GM18867 (cell line): ENCODE measurements around the gene KCNN3.

ENCODE experiments used
- ATAC-seq: cut with Tn5 transposase; IDR thresholded peaks from one replicate; pipeline ENCODE4 v1.9.1; 2021; ENCODE audit warnings: mild to moderate bottlenecking, moderate library complexity; ENCODE audit not compliant: unreplicated experiment

Gene KCNN3

DNA sequence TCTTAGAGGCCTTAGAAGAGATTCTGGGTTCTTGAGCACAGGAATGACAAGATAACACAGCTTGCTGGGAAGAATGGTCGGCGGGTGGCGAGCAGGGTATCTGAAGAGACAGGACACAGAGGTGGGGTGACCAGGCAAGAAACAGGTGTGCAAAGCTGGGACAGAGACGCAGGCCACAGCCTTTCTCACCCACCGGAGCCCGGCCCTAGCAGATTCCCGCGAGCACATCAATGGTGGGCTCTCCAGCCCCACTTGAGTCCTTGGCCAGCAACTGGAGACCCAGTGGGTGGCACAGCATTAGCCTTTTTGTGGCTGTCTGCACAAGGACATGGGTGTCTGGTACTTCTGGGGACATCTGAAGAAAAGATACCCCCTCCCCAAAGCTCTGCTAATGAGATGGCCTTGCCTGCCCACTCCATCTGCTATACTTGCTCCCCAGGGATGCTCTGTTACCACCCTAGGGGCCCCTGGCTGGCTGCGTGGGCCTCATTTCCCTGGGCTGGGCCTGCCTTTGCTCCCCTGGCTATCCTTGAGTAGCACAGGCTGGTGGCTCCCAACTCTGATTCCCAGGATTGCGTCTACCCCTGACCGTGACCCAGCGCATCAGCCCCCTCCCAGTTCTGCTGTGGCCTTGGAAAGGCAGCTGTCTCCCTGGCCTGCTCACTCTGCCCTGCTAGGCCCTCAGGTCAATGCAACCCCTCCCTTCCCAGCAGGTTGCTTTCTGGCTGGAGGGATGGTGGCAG lies 134.8 kb downstream of the KCNN3 start:
- no peak for ATAC-seq

DNA sequence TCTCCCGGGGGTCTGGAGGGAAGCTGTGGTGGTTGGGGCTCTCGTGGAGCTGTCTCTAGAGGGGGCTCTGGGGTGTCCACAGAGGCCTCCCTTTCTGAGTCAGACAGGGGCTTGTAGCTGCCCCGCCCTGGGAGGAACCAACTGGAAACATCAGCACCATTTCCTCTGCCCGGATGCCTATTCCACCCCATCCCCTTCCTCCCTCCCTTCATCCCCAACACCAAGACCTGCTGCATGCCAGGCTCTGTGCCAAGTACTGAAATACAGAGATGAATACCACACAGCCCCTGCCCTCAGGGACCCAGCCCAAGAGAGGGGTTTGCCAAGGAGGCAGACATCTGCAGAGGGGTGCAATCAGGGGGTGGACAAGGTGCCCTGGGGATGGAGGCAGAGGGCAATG lies 136.5 kb downstream of the KCNN3 start:
- ATAC-seq = no peak

- ATAC-seq = no peak
These were observed 139.0 kb downstream of the KCNN3 start for GRCh38 chr1:154730986-154731489.

GRCh38 chr1:154730259-154730658 lies 139.8 kb downstream of the KCNN3 start:
- no peak for ATAC-seq

DNA sequence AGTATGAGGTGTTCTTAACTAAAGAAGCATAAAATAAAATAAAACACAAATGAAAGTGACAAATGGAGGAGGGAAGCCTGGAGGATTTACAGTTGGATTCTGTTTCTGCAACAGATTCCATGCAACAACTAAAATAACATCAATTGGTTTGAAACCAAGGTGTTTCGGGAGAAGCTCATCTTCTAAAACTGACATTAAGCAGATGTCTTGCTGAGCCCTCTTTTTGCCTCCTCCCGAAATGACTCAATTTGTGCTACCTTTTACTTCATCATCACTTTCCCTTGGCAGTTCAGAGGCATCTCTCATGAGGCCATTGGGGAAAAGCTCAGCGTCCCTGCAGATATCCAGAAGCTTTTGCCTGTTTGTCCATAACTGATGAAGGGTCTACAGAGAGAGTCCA lies 140.5 kb downstream of the KCNN3 start:
- no peak for ATAC-seq

DNA sequence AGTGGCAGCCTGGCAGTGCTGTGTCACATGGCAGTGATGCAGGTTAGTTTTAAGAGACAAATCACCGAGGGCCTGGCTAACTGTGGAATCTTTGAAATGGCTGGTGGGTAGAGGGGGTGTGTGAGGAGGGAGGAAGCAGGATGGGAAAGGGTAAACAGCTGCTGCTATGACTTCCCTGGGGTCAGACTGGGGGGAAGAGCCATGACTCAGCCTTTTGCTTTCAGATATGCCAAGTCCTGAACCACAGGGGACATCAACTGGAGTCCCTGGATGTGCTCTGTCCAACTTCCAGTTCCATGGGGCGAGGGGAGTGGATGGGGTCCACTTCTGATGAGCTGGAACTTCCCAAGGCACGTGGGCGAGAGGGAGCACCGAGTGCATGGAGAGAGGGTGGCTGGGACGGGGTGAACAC lies 141.0 kb downstream of the KCNN3 start:
- no peak for ATAC-seq

GRCh38 chr1:154726896-154727753 lies 143.0 kb downstream of the KCNN3 start:
- no peak for ATAC-seq

DNA sequence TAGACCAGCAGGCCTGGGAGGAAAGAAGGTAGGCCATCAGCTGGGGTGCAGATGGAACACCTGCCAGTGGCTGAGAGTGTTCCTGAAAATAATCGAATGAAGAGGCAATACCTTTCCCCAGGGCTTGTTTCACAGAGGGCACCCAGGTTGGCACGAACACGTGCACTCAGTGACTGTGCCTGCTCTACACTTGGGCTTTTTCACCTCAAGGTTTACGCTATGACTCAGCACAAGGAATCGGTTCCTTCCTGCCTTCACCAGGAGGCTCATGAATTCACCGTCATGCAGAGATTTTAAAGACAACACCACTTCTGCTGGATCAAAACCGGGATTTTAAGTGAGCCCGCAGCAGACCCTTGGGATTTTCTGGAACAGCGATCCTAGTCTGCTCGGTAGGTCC lies 143.6 kb downstream of the KCNN3 start:
- no peak for ATAC-seq

GRCh38 chr1:154725865-154726264 lies 144.2 kb downstream of the KCNN3 start:
- no peak for ATAC-seq

- no peak for ATAC-seq
These were observed 149.5 kb downstream of the KCNN3 start for GRCh38 chr1:154720328-154721297.

DNA sequence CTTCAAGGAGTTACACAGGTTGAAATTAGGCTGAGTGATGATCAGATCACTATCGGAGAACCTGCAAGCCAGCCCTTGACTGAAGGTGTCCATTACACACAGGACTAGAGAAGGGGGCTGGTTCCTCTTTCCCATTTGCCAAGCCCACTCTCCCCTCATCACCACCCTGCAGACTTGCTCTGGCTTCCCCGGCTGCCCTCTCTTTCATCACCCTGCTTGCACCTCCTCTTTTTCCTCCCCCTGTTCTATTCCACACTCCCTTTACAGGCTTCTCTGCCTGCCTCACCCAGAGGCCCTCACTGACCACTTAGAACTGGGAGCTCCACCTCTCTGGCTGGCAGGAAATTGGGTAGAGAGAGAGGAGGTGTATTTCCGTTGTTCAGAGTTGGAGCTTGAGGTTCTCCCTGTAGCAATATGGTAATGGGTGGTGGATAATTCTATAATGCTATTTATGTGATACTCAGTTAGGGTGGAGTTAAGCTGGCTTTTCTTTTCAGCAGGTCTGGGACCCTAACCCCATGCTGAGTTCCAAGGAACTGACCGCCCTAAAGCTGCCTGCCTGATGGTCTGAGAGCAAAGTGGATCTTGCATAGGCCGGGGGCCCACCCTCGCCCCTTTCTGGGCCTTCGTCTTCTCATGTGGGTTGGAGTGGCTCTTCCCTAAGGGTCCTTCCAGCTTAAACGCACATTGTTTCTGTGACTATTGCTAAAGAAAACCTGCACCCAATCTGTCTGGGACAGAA lies 150.3 kb downstream of the KCNN3 start:
- no peak for ATAC-seq

DNA sequence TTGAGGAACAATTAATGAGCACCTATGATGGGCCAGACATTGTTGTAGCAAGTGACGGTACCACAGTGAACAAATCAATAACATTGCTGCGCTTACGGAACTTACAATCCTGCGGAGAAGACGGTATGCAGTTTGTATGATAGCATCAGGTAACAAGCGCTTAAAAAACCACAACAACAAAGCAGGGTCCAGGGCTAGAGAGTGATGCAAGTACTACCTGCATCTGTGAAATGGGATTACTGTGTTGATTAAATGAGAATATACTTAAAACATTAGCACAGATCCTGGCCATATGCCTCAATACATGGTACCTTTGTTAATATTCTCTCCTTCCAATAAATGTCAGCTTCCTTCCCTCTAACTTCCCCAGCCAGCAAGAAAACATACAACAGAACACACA lies 151.5 kb downstream of the KCNN3 start:
- no peak for ATAC-seq

GRCh38 chr1:154717528-154717924 lies 152.6 kb downstream of the KCNN3 start:
- no peak for ATAC-seq

DNA sequence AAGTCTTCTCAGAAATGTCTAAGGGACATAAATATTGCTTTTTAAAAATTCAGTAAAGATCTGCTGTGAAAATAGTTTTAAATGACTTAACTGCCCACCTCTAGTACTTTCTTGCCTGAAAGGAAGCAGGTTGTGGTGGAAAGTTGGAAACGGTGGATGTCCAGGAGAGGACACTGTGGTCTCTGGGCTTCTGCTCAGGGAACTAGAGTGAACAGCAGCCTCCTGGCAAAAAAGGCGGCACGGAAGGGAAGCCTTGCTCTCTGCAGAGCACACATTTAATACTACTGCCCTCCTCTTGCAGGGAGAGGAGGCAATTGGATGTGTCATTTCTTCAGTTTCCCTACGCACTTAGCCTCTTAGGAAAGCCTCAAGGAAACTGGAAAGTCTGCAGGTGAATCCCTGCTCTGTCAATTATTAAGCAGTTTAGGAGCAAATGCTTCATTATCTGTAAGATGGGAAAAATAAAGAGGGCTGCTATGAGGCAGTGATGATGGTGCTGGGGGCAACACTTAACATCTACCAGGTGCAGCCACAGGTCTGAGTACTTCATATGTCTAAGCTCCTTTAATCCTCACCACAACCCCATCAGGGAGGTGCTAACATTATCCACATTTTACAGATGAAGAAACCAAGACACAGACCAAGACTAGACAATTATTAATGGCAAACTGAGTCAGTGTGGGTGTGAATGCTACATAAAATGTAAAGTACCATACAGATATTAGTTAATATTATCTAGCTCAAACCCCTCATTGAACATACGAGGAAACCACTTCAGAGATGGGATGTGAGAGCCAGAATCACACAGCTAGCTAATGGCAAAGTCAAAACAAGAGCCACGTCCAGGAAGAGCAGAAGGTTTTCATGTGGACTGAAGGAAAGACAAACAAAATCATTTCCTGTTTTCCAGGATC lies 153.2 kb downstream of the KCNN3 start:
- no peak for ATAC-seq

- ATAC-seq = no peak
These were observed 154.1 kb downstream of the KCNN3 start for GRCh38 chr1:154716011-154716410.

- no peak for ATAC-seq
These were observed 154.7 kb downstream of the KCNN3 start for GRCh38 chr1:154715385-154715784.

- no peak for ATAC-seq
These were observed 155.4 kb downstream of the KCNN3 start for GRCh38 chr1:154714638-154715037.

DNA sequence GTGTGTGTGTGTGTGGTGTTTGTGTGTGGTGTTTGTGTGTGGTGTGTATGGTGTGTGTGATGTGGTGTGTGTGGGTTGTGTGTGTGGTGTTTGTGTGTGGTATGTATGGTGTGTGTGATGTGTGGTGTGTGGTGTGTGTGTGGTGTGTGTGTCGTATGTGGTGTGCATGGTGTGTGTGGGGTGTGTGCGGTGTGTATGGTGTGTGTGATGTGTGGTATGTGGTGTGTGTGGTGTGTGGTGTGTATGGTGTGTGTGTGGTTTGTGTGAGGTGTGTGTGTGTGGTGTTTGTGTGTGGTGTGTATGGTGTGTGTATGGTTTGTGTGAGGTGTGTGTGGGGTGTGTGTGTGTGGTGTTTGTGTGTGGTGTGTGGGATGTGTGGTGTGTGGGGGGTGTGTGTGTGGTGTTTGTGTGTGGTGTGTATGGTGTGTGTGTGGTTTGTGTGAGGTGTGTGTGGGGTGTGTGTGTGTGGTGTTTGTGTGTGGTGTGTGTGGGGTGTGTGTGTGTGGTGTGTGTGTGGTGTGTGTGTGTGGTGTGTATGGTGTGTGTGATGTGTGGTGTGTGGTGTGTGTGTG lies 155.9 kb downstream of the KCNN3 start:
- ATAC-seq = no peak

DNA sequence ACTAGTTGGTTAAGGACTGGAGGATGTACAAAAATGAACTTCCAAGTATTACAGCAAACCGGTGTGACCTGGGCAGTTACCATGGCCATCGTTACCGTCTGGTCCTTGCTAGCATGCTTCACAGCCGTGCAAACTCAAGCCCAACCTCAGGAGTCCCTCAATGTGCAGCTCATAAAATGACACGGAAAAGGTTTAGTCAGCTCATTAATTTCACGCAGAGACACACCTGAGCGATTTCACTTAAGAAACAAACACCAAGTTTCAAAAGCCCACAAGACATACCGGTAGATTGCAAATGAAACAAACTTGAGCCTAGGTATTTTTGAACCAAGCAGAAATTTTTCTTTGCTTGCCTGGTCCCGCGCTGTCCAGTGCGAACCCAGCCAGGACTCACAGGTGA lies 157.1 kb downstream of the KCNN3 start:
- ATAC-seq = no peak
